ENCODE measurements around the gene VASP.
A peak's percentile ranks its signal among the peaks of the same experiment; 100 is the strongest.

The VASP gene

GRCh38 chr19:45473682-45474605 is 33.3 kb upstream of the VASP start:
- no peak for DNase-seq (ENCODE audit: low read depth)

DNA sequence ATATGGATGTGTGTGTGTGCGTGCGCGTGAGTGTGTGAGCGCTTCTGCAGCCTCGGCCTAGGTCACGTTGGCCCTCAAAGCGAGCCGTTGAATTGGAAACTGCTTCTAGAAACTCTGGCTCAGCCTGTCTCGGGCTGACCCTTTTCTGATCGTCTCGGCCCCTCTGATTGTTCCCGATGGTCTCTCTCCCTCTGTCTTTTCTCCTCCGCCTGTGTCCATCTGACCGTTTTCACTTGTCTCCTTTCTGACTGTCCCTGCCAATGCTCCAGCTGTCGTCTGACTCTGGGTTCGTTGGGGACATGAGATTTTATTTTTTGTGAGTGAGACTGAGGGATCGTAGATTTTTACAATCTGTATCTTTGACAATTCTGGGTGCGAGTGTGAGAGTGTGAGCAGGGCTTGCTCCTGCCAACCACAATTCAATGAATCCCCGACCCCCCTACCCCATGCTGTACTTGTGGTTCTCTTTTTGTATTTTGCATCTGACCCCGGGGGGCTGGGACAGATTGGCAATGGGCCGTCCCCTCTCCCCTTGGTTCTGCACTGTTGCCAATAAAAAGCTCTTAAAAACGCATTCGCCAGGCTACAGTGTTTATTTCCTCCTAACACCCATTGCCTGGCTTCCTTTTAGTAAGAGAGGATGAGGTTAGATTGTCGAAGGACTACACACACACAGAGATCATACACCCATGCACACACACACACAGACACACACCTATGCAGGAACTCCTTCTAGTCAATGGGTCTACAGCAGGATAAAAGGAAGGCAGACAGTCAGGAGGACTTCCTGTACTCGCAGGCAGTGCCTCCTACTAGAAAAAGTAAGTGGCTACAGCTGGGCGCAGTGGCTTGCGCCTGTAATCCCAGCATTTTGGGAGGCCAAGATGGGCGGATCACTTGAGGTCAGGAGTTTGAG is 32.4 kb upstream of the VASP start:
- no peak for DNase-seq (ENCODE audit: low read depth)

DNA sequence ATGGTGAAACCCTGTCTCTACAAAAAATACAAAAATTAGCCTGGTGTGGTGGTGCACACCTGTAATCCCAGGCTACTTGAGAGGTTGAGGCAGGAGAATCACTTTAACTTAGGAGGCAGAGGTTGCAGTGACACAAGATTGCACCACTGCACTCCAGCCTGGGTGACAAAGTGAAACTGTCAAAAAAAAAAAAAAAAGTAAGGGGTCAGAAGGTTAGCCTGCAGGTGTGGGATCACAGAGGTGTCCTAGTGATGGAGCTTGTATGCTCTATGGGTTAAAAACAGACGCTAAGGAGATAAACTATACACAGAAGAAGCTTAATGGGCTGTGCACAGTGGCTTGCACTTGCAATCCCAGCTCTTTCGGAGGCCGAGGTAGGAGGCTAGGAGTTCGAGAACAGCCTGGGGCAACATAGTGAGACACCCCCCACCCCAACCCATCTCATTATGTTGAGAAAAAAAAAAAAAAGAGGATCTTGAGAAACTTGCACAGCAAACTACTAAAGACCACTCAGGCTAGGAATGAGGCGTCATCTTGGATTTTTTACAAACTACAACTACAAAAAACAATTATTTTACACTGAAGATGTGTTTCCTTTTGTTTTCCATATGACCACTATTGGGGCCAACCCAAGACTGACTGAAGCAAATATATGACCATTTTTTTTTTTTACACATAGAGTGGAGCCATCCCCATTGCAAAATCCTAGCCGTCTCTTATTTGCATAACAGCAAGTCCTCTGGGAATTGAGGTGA is 31.6 kb upstream of the VASP start:
- DNase-seq (ENCODE audit: low read depth) = no peak

DNA sequence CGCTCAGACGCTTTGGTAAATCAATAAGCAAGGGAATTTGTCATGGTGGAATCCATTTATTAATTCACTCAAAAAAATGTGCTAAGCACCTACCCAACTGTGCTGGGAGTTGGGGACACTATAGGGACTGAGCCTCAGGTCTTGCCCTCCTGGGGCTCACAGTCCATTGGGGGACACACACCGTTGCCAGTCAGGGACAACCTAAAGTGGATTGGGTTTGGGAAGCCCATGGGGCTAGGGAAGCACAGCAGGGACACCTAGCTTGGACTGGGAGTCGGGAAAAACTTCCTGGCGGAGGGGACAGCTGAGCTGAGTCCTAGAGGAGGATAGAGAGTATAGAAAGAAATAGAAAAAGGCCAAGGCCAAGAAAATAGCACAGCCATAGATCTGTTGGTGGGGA is 31.0 kb upstream of the VASP start:
- DNase-seq (ENCODE audit: low read depth) = no peak

GRCh38 chr19:45477186-45477585 is 30.1 kb upstream of the VASP start:
- DNase-seq (ENCODE audit: low read depth) = no peak

- no peak for DNase-seq (ENCODE audit: low read depth)
Measured at GRCh38 chr19:45477713-45478453, 29.4 kb upstream of the VASP start.

DNA sequence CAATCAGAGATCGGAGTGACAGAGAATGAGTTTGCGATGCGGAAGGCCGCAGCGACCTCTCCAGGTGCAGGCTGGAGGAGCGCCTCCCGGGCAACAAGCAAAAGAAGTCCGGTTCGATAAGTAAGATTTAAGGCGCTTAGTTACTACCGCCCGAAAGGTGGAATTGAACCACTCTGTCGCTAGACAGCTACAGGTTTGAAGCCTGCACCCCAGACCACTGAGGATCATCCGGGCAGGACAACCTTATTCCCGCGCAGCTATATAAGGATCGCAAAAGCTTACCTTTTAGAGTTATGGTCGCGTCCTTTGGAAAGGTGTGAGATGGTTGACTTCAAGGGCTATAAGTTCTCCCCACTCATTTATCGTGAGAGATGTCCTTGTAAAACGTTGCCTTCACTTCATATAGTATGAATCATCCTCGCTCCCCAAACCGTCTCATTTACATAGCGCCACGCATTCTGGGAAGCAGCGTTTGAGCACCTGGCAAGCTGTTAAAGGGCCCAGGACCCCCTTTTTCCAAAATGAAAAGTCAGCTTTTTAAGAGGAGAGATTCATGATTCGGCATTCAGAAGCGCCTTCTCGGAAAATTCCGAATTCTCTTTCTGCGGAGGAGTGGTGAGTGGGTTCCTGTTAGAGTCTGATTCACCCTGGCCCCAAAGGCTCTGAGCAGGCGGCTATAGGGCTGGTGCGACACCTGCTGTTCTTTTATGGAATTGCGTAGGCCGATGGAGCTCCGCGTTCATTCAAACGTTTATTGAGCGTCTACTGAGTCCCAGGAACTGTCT is 28.6 kb upstream of the VASP start:
- peak; percentile 96 for DNase-seq (ENCODE audit: low read depth)

DNA sequence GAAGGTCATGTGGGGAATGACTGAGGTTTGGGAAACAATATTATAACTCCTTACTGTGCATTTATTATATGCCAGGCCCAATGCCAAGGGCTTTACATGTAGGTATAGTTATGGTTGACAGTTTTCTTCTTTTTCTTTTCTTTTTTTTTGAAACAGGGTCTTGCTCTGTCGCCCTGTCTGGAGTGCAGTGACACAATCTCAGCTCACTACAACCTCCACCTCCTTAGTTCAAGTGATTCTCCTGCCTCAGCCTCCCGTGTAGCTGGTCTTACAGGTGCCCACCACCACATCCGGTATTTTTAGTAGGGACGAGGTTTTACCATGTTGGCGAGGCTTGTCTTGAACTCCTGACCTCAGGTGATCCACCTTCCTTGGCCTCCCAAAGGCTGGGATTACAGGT is 24.2 kb upstream of the VASP start:
- no peak for DNase-seq (ENCODE audit: low read depth)

DNA sequence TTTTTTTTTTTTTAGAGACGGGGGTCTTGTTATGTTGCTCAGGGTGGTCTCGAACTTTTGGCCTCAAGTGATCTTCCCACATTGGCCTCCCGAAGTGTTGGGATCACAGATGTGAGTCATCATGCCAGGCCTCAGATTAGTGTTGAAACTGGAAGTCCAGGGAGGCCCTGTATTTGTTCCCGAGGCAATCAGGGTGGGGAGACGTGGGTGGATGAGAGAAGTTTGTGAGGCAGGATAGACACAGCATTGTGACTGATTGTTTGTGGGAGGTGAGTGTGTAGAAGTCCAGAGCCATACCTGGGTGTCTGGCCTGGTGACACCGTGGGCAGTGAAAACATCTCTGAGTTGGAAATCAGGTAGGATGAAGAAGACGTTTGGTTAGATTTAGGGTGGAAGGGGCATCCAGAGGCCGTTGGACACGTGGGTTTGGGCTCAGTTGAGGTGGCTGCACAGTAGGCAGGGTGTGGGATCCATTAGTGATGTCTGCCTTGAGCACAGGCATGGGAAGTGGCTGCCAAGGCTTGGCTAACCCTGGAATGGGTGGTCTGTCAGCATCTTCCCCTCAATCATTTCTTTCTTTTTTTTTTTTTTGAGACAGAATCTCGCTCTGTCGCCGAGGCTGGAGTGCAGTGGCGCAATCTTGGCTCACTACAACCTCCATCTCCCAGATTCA is 22.9 kb upstream of the VASP start:
- DNase-seq (ENCODE audit: low read depth) = no peak

GRCh38 chr19:45485305-45486077 is 21.8 kb upstream of the VASP start:
- peak; percentile 93 for DNase-seq (ENCODE audit: low read depth)

- no peak for DNase-seq (ENCODE audit: low read depth)
Measured at GRCh38 chr19:45488708-45489107, 18.6 kb upstream of the VASP start.

- DNase-seq (ENCODE audit: low read depth) = no peak
Measured at GRCh38 chr19:45489216-45489855, 17.9 kb upstream of the VASP start.

DNA sequence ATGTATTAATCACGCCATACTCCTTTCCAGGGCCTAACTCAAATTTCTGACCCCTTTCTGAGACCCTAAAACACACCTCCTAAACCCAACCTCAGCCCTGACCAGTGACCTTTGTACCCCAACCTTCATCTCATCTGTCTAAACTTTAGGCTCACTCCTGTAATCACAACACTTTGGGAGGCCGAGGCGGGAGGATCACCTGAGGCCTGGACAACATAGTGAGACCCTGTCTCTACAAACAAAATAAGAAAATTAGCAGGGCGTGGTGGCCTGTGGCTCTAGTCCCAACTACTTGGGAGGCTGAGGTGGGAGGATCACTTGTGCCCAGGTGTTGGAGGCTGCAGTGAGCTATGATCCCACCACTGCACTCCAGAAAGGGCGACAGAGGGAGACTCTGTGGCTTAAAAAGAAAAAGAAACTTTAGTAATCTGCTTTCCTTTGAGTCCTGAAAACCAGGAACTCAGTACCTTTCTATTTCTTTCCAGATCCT is 15.1 kb upstream of the VASP start:
- DNase-seq (ENCODE audit: low read depth) = no peak

GRCh38 chr19:45492627-45493470 is 14.4 kb upstream of the VASP start:
- peak; percentile 56 for DNase-seq (ENCODE audit: low read depth)

- no peak for DNase-seq (ENCODE audit: low read depth)
Measured at GRCh38 chr19:45494261-45494916, 12.9 kb upstream of the VASP start.

- no peak for DNase-seq (ENCODE audit: low read depth)
Measured at GRCh38 chr19:45495178-45495577, 12.1 kb upstream of the VASP start.

- no peak for DNase-seq (ENCODE audit: low read depth)
Measured at GRCh38 chr19:45496349-45496953, 10.8 kb upstream of the VASP start.

Measured in fibroblast of the conjunctiva (primary cell).